ENCODE measurements around the gene B4GALT1.

DNA sequence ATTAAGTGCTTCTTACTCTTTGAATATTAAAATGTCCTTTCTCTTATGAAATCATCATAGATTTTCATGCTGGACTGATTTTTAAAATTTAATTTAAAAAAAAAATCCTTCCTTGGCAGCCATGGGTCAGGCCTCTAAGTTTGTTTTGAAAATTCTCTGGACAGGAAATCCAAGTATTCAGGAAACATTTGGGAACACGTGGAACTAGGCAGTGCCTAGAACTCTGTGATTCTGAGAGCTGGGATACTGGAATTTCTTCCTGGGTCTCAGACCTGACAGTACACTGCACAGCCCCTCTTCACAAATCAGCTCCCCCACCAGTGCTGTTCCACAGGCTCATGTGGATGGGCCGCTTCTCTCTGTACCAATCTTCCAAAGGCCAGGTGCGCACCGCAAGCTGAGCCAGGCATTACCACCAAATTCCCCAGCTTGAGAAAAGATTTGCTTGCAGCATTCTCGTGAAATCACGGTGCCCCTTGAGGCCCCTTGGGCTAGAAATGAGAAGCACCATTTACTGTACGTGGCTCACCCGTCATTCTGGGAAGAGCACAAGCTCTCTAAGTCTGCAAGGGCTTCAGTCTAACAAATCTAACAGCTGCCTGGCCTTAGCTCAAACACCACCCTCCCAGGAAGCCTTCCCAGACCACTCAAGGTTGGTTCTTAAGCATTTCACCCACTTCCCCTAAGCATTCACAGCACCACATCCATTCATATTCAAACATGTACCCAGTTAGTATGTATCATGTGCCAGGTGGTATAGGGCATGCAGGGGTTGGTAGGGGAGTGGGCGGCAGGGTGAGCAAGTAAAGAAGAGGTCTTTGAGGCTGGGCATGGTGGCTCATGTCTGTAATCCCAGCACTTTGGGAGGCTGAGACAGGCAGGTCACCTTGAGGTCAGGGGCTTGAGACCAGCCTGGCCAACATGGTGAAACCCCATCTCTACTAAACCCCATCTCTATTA is 26.5 kb downstream of the B4GALT1 start:
- TF ChIP-seq, protein P1, sequence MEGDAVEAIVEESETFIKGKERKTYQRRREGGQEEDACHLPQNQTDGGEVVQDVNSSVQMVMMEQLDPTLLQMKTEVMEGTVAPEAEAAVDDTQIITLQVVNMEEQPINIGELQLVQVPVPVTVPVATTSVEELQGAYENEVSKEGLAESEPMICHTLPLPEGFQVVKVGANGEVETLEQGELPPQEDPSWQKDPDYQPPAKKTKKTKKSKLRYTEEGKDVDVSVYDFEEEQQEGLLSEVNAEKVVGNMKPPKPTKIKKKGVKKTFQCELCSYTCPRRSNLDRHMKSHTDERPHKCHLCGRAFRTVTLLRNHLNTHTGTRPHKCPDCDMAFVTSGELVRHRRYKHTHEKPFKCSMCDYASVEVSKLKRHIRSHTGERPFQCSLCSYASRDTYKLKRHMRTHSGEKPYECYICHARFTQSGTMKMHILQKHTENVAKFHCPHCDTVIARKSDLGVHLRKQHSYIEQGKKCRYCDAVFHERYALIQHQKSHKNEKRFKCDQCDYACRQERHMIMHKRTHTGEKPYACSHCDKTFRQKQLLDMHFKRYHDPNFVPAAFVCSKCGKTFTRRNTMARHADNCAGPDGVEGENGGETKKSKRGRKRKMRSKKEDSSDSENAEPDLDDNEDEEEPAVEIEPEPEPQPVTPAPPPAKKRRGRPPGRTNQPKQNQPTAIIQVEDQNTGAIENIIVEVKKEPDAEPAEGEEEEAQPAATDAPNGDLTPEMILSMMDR (conservative IDR thresholded peaks at IDR 0.05 in 1 of 2, IDR thresholded peaks at IDR 0.05 in 1 of 2; ENCODE audit: extremely low read depth in 1 of 2, insufficient read depth in 1 of 2, low read depth in 1 of 2, low read length in 2 of 2) = no peak
- TF ChIP-seq EZH2 (IDR thresholded peaks at IDR 0.05; ENCODE audit: borderline replicate concordance, low read length) = no peak

All from mammary epithelial cell (primary cell).